Endothelial cell of hepatic sinusoid (primary cell): Measurements from ENCODE around the gene UBAC1.

Source experiments
- in situ Hi-C: cut with HindIII; loops from 2 replicates; pipeline ENCODE4 v1.10.0; 2017; ENCODE audit warnings: low sequenced_read_pairs

The UBAC1 gene

GRCh38 chr9:135961277-135961715 lies at the start of gene UBAC1:
UBAC1 (minus strand) TSS chr9:135961373; CDS start chr9:135961162, 211 bp downstream.
- in situ Hi-C loops: no loop called here

GRCh38 chr9:136010615-136011361 lies 49.6 kb upstream of the UBAC1 start:
- in situ Hi-C loops: no loop called here

GRCh38 chr9:136010176-136010575 lies 49.0 kb upstream of the UBAC1 start:
- in situ Hi-C loops: no loop called here

- in situ Hi-C loops: loop anchor here (10.0 kb wide), 1 partner anchor 45 kb away; no protein-coding TSS in a partner anchor
Measured at GRCh38 chr9:136009516-136009915, 48.3 kb upstream of the UBAC1 start.

GRCh38 chr9:136008693-136008997 lies 47.5 kb upstream of the UBAC1 start:
- in situ Hi-C loops: loop anchor here (10.0 kb wide), 1 partner anchor 46 kb away; no protein-coding TSS in a partner anchor

- in situ Hi-C loops: loop anchor here (10.0 kb wide), 1 partner anchor 47 kb away; no protein-coding TSS in a partner anchor
Measured at GRCh38 chr9:136007934-136008692, 46.9 kb upstream of the UBAC1 start.

- in situ Hi-C loops: loop anchor here (10.0 kb wide), 1 partner anchor 47 kb away; no protein-coding TSS in a partner anchor
Measured at GRCh38 chr9:136007276-136007933, 46.2 kb upstream of the UBAC1 start.

GRCh38 chr9:136006169-136006568 lies 45.0 kb upstream of the UBAC1 start:
- in situ Hi-C loops: loop anchor here (10.0 kb wide), 1 partner anchor 49 kb away; no protein-coding TSS in a partner anchor

- in situ Hi-C loops: loop anchor here (10.0 kb wide), 1 partner anchor 50 kb away; no protein-coding TSS in a partner anchor
Measured at GRCh38 chr9:136004712-136005111, 43.5 kb upstream of the UBAC1 start.

- in situ Hi-C loops: loop anchor here (10.0 kb wide), 1 partner anchor 51 kb away; no protein-coding TSS in a partner anchor
Measured at GRCh38 chr9:136004219-136004618, 43.0 kb upstream of the UBAC1 start.

- in situ Hi-C loops: loop anchor here (10.0 kb wide), 1 partner anchor 51 kb away; no protein-coding TSS in a partner anchor
Measured at GRCh38 chr9:136003411-136004218, 42.4 kb upstream of the UBAC1 start.

- in situ Hi-C loops: loop anchor here (10.0 kb wide), 1 partner anchor 52 kb away; no protein-coding TSS in a partner anchor
Measured at GRCh38 chr9:136002881-136003280, 41.7 kb upstream of the UBAC1 start.

GRCh38 chr9:136002215-136002614 lies 41.0 kb upstream of the UBAC1 start:
- in situ Hi-C loops: loop anchor here (10.0 kb wide), 1 partner anchor 53 kb away; no protein-coding TSS in a partner anchor

GRCh38 chr9:136001231-136001630 lies 40.1 kb upstream of the UBAC1 start:
- in situ Hi-C loops: loop anchor here (10.0 kb wide), 1 partner anchor 54 kb away; no protein-coding TSS in a partner anchor

GRCh38 chr9:135998410-135999071 lies 37.4 kb upstream of the UBAC1 start:
- in situ Hi-C loops: no loop called here

GRCh38 chr9:135998016-135998380 lies 36.8 kb upstream of the UBAC1 start:
- in situ Hi-C loops: no loop called here

GRCh38 chr9:135997090-135998015 lies 36.2 kb upstream of the UBAC1 start:
- in situ Hi-C loops: no loop called here

GRCh38 chr9:135995816-135996215 lies 34.6 kb upstream of the UBAC1 start:
- in situ Hi-C loops: no loop called here
